ENCODE data around the gene SH3PXD2A. TPM values are rescaled to one million over a fixed set of nuclear protein-coding genes. Genes with fewer than 3 reads are reported as not detected.

SH3PXD2A gene
- total and polyA plus RNA-seq, 4 donors = 18.7 to 69.1 (median 42.5) TPM

DNA sequence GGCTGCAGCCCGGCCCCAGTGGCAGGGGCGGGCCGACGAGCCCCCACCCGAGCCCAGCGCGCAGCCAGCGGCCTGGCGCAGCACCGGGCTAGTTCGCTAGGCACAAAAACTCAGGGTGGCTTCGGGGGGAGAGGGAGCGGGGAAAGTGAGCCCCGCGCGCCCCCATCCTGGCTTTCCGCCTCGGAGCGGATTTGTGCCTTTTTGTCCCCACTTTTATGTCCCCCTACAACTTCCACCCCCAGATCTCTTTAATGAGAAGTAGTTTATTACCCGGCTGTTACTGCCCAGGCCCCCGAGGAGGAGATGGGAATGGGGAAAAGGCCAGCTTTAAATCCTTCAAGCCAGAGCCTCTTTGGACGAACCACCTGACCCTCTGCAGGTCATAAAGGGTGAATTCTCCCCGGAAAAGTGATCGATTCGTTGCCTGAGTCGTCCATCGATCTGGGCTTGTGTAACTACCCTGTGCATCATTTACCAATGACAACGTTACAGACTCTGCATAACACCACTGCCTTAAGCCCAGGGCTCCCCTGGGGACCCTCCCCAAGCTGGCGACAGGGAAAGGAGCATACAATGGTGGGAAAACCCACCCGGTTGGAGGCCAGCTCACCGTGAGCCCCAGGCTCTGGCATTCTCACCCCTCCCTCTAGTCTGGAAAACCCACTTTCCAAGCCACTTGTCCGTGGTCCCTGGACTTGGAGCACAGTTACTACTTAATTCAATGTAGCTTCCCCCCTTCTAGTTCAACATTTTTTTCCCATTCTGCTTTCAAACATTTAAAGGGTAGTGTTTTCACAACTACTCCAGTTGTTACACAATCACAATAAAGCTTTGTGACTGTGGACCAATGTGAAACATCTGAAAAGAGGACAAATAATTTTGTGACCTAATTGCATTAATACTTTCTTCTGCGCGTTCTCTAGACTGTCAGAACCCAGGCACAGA, 748 bp upstream of the SH3PXD2A start:
- DNase-seq = no peak
- WGBS, 2 donors = 19 to 29% methylated on average over 22 to 34 of the region's 34 CpGs
- H3K27ac ChIP-seq (ENCODE audit: low read depth in 1 of 2, low read length in 2 of 2) = no peak overlapping the region

DNA sequence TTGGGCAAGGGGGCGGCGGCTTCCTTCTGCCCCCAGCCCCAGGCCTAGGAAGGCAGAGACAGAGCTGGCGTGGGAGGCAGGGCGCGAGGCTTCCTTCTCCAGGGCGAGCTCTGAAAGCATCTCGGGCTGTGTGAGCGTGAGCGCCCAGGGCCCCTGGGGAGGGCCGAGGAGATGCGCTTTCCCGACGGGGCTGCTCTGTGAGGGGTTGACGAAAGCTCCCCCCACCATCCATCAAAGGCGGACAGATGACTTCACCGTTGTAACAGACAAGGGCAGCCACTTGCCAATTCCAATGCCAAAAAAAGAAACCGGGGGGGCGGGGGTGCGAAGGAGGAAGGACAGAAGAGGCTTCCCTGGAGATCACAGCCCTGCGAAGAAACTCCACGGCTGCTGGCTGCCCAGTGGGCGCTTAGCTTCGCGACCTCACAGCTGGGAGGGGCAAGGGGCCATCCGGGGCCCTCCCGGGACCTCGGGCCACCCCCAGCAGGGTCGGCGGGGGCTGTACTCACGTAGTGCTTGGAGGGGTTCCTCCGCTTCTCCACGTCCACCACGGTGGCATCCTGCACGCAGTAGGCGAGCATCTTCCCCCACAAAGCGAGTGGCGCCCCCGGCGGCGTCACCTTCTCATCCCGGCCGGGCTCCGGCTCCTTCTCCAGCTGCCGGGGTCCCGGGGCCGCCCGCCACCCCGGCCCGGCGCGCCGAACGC, 537 bp downstream of the SH3PXD2A start:
- 0 to 1% methylated on average over 40 to 53 of the region's 53 CpGs for WGBS, 2 donors
- ATAC-seq (ENCODE audit: low FRiP score) = peak; percentile 55
- intact Hi-C loops (cut with DNase I) = loop anchor here (2.0 to 10.0 kb wide), 3 partner anchors 142 to 260 kb away; no protein-coding TSS in a partner anchor
- Histone ChIP-seq H3K4me3 (ENCODE audit: low read length in 2 of 2) (peak overlapping the region; percentile 64 to 90), H3K36me3 (ENCODE audit: control insufficient read depth in 1 of 2, insufficient read depth in 2 of 2, low read length in 1 of 2) (no peaks in the 10 kb centered on the region), H3K27me3 (ENCODE audit: control insufficient read depth in 1 of 2, insufficient read depth in 2 of 2, low read length in 1 of 2) (no peaks in the 10 kb centered on the region), H3K9me3 (ENCODE audit: control insufficient read depth, low read length) (no peaks in the 10 kb centered on the region), H3K4me1 (ENCODE audit: control insufficient read depth in 1 of 2, insufficient read depth in 2 of 2, low read length in 2 of 2) (peaks cover 0 to 2% of the 10 kb centered on the region in 2 donors), H3K27ac (ENCODE audit: low read depth in 1 of 2, low read length in 2 of 2) (no peak overlapping the region)
- peak; percentile 61 to 85 for DNase-seq

More for the DNA sequence above, 748 bp upstream of the SH3PXD2A start:
- Histone ChIP-seq H3K4me3 (ENCODE audit: low read length in 2 of 2) (peak overlapping the region; percentile 64 to 90), H3K27me3 (ENCODE audit: control insufficient read depth in 1 of 2, insufficient read depth in 2 of 2, low read length in 1 of 2) (no peaks in the 10 kb centered on the region), H3K36me3 (ENCODE audit: control insufficient read depth in 1 of 2, insufficient read depth in 2 of 2, low read length in 1 of 2) (no peaks in the 10 kb centered on the region), H3K4me1 (ENCODE audit: control insufficient read depth in 1 of 2, insufficient read depth in 2 of 2, low read length in 2 of 2) (no peaks in the 10 kb centered on the region), H3K9me3 (ENCODE audit: control insufficient read depth, low read length) (no peaks in the 10 kb centered on the region)
- ATAC-seq (ENCODE audit: low FRiP score) = no peak
- intact Hi-C loops (cut with DNase I) = loop anchor here (2.0 to 10.0 kb wide), 3 partner anchors 143 to 261 kb away; no protein-coding TSS in a partner anchor

DNA sequence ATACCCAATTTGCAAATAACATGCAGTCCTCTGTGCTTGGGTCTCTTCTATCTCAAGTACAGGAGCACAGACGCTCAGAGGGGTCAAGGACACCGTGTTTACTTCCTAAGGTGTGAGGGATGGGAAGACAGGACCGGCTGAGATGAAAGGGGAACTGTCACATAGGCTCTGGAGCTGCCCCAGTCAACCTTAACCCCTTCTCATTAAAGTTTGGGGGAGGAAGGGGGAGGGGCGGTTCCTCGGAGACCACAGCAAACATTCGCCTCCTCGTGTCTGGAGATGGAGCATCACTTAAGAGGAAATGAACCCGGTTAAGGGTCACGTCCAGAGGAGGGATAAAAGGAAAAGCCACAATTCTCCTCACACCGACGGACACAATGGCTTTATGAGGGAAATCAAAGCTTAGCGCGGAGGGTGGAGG, 1.1 kb downstream of the SH3PXD2A start:
- 12 to 15% methylated on average over 13 of the region's 13 CpGs for WGBS, 2 donors
- no peak overlapping the region for H3K27ac ChIP-seq (ENCODE audit: low read depth in 1 of 2, low read length in 2 of 2)
- peaks cover 0 to 2% of the 10 kb centered on the region in 2 donors for H3K4me1 ChIP-seq (ENCODE audit: control insufficient read depth in 1 of 2, insufficient read depth in 2 of 2, low read length in 2 of 2)
- no peaks in the 10 kb centered on the region for H3K36me3 ChIP-seq (ENCODE audit: control insufficient read depth in 1 of 2, insufficient read depth in 2 of 2, low read length in 1 of 2)
- intact Hi-C loops (cut with DNase I) = loop anchor here (2.0 to 10.0 kb wide), 3 partner anchors 141 to 259 kb away; no protein-coding TSS in a partner anchor
- no peak for DNase-seq
- no peaks in the 10 kb centered on the region for H3K9me3 ChIP-seq (ENCODE audit: control insufficient read depth, low read length)
- ATAC-seq (ENCODE audit: low FRiP score) = no peak
- no peaks in the 10 kb centered on the region for H3K27me3 ChIP-seq (ENCODE audit: control insufficient read depth in 1 of 2, insufficient read depth in 2 of 2, low read length in 1 of 2)
- peak overlapping the region in 1 of 2 donors; percentile 64 for H3K4me3 ChIP-seq (ENCODE audit: low read length in 2 of 2)

DNA sequence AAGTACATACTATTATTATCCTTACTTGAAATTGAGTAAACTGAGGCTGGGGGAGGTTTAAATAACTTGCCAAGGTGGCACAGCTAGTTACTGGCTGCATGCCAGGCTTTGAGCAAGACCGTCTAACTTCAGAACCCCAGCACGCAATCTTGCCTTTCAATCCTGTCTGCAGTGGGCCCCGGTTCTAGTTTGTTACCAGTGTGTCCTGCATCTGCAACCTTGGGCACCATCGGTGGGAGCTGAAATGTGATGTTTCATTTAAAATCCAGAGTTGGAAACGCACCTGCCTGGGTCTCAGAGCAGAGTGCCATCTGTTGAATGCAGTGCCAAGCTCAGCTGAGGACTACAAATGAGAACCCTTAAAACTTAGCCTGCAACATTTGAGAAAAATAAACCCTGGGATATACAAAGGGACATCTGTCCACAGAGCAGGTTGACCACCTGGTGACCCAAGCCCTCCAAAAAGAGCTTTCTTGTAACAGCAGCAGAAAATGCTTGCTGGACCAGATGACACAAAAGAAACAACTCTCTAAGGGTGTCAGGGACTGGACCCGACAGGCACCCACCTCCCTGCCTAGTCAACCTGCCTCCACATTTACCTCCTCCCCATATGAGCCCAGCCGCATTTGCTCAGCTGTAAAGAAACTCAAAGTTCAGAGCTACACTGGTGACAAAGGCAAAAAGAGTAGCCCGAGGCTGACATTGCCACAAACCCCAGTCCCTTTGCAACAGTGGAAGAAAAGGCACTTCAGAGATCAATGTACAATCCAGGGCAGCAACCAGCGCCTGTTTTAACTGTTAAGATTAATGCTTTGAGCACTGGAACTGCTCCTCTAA, 1.7 kb downstream of the SH3PXD2A start:
- no peak for ATAC-seq (ENCODE audit: low FRiP score)
- Histone ChIP-seq H3K27me3 (ENCODE audit: control insufficient read depth in 1 of 2, insufficient read depth in 2 of 2, low read length in 1 of 2) (no peaks in the 10 kb centered on the region), H3K4me3 (ENCODE audit: low read length in 2 of 2) (no peak overlapping the region), H3K4me1 (ENCODE audit: control insufficient read depth in 1 of 2, insufficient read depth in 2 of 2, low read length in 2 of 2) (peaks cover 0 to 2% of the 10 kb centered on the region in 2 donors), H3K36me3 (ENCODE audit: control insufficient read depth in 1 of 2, insufficient read depth in 2 of 2, low read length in 1 of 2) (no peaks in the 10 kb centered on the region), H3K27ac (ENCODE audit: low read depth in 1 of 2, low read length in 2 of 2) (no peak overlapping the region), H3K9me3 (ENCODE audit: control insufficient read depth, low read length) (no peaks in the 10 kb centered on the region)
- 55 to 62% methylated on average over 9 of the region's 9 CpGs for WGBS, 2 donors
- intact Hi-C loops (cut with DNase I) = loop anchor here (2.0 to 10.0 kb wide), 3 partner anchors 141 to 259 kb away; no protein-coding TSS in a partner anchor
- DNase-seq = no peak

DNA sequence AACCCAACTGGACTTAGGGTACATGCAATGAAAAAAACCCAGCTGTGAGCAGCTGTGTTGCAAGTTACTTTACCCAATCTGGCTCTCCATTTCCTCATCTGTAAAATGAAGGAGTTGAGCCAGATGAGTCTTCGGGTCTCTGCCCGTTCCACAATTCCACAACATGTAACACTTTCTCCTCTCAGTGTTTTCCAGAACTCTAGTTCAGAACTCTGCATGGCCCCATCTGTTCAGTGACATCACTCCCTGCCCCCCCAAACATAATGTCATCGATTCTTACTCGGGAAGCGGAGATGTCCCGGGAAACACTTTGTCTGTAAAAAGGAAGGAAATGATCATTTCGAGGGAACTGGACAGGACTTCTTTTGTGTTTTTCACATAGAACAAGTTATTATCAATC, 2.5 kb downstream of the SH3PXD2A start:
- Histone ChIP-seq H3K4me1 (ENCODE audit: control insufficient read depth in 1 of 2, insufficient read depth in 2 of 2, low read length in 2 of 2) (peaks cover 0 to 2% of the 10 kb centered on the region in 2 donors), H3K9me3 (ENCODE audit: control insufficient read depth, low read length) (no peaks in the 10 kb centered on the region), H3K36me3 (ENCODE audit: control insufficient read depth in 1 of 2, insufficient read depth in 2 of 2, low read length in 1 of 2) (no peaks in the 10 kb centered on the region), H3K27me3 (ENCODE audit: control insufficient read depth in 1 of 2, insufficient read depth in 2 of 2, low read length in 1 of 2) (no peaks in the 10 kb centered on the region), H3K27ac (ENCODE audit: low read depth in 1 of 2, low read length in 2 of 2) (no peak overlapping the region), H3K4me3 (ENCODE audit: low read length in 2 of 2) (no peak overlapping the region)
- 60 to 75% methylated on average over 7 of the region's 7 CpGs for WGBS, 2 donors
- intact Hi-C loops (cut with DNase I) = loop anchor here (10.0 kb wide), 2 partner anchors 248 to 258 kb away; no protein-coding TSS in a partner anchor
- DNase-seq (no peak), ATAC-seq (ENCODE audit: low FRiP score) (no peak)

DNA sequence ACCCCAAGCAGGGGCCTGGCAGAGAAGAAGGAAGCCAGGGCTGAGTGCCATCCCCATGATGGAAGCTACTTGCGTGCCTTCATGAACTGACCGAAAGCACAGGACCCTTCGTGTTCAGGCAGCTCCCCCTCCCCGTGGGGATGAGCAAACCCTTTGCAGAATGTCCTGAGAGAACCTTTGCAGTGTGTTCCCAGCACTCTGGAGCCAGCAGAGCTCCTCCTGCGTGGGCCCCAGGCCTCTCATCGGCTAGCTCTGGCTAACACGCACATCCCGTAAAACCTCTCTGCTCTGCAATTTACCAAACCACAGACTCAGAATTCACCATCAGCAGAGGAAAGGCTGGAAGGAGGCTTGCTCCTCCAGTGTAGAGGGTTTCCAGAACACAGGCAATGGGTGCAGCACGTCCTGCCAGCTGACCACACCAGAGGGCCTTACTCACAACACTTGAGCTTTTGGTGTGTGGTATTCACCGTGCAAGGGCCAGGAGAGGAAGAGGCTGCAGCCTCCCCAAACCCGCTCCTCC, 3.1 kb downstream of the SH3PXD2A start:
- Histone ChIP-seq H3K36me3 (ENCODE audit: control insufficient read depth in 1 of 2, insufficient read depth in 2 of 2, low read length in 1 of 2) (no peaks in the 10 kb centered on the region), H3K27me3 (ENCODE audit: control insufficient read depth in 1 of 2, insufficient read depth in 2 of 2, low read length in 1 of 2) (no peaks in the 10 kb centered on the region), H3K9me3 (ENCODE audit: control insufficient read depth, low read length) (no peaks in the 10 kb centered on the region), H3K4me1 (ENCODE audit: control insufficient read depth in 1 of 2, insufficient read depth in 2 of 2, low read length in 2 of 2) (peaks cover 0 to 2% of the 10 kb centered on the region in 2 donors), H3K27ac (ENCODE audit: low read depth in 1 of 2, low read length in 2 of 2) (no peak overlapping the region), H3K4me3 (ENCODE audit: low read length in 2 of 2) (no peak overlapping the region)
- intact Hi-C loops (cut with DNase I) = loop anchor here (10.0 kb wide), 2 partner anchors 247 to 257 kb away; no protein-coding TSS in a partner anchor
- 53% methylated on average over 11 of the region's 11 CpGs for WGBS, 2 donors
- ATAC-seq (ENCODE audit: low FRiP score) (no peak), DNase-seq (no peak)

DNA sequence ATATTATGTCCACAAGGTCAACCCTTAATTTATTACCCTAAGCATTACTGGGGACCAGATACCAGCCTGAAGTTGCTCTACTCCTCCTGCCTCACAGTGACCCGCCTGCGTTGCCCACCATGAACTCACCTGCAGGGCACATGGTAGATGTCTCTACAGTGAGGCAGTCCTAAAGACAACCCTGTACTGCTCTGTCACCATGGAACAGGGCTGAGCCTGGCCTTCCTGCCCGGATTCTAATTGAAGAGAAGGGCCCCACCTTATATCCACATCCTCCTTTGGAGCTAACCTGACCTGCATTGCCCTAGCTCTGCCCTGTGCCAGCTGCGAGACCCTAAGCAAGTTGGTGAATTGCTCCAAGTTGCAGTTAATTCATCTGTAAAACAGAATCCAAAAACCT, 4.1 kb downstream of the SH3PXD2A start:
- no peak for ATAC-seq (ENCODE audit: low FRiP score)
- Histone ChIP-seq H3K27ac (ENCODE audit: low read depth in 1 of 2, low read length in 2 of 2) (no peak overlapping the region), H3K27me3 (ENCODE audit: control insufficient read depth in 1 of 2, insufficient read depth in 2 of 2, low read length in 1 of 2) (no peaks in the 10 kb centered on the region), H3K9me3 (ENCODE audit: control insufficient read depth, low read length) (no peaks in the 10 kb centered on the region), H3K36me3 (ENCODE audit: control insufficient read depth in 1 of 2, insufficient read depth in 2 of 2, low read length in 1 of 2) (no peaks in the 10 kb centered on the region), H3K4me3 (ENCODE audit: low read length in 2 of 2) (no peak overlapping the region), H3K4me1 (ENCODE audit: control insufficient read depth in 1 of 2, insufficient read depth in 2 of 2, low read length in 2 of 2) (peaks cover 0 to 2% of the 10 kb centered on the region in 2 donors)
- intact Hi-C loops (cut with DNase I) = loop anchor here (10.0 kb wide), 2 partner anchors 246 to 256 kb away; no protein-coding TSS in a partner anchor
- no peak for DNase-seq
- 93 to 95% methylated on average over 4 of the region's 4 CpGs for WGBS, 2 donors

DNA sequence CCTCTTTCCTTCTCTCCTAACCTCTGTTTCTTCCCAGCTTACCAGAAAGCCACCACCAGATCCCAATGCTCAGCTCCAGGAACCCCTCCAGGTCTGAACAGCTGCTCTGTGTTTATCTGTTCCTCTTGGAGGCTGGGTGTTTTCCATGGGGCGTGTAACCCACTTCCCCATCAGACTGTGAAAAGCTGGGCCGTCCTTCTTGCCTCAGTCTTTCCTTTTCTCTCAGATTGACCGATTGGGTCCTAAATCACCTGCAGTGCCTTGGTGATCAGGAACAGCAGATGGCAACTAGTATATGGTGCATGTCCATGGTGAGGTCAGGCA, 4.8 kb downstream of the SH3PXD2A start:
- Histone ChIP-seq H3K9me3 (ENCODE audit: control insufficient read depth, low read length) (no peaks in the 10 kb centered on the region), H3K27me3 (ENCODE audit: control insufficient read depth in 1 of 2, insufficient read depth in 2 of 2, low read length in 1 of 2) (no peaks in the 10 kb centered on the region), H3K27ac (ENCODE audit: low read depth in 1 of 2, low read length in 2 of 2) (peak overlapping the region in 1 of 2 donors; percentile 4), H3K4me3 (ENCODE audit: low read length in 2 of 2) (no peak overlapping the region), H3K4me1 (ENCODE audit: control insufficient read depth in 1 of 2, insufficient read depth in 2 of 2, low read length in 2 of 2) (peaks cover 0 to 2% of the 10 kb centered on the region in 2 donors), H3K36me3 (ENCODE audit: control insufficient read depth in 1 of 2, insufficient read depth in 2 of 2, low read length in 1 of 2) (no peaks in the 10 kb centered on the region)
- intact Hi-C loops (cut with DNase I) = loop anchor here (10.0 kb wide), 2 partner anchors 246 to 256 kb away; no protein-coding TSS in a partner anchor
- ATAC-seq (ENCODE audit: low FRiP score) (no peak), DNase-seq (no peak)
- WGBS, 2 donors = 65 to 68% methylated on average over 3 of the region's 3 CpGs

All from aorta (tissue), 5 donors.